ENCODE data around the gene CTSW.
A peak's percentile ranks its signal among the peaks of the same experiment; 100 is the strongest.

The CTSW gene

DNA sequence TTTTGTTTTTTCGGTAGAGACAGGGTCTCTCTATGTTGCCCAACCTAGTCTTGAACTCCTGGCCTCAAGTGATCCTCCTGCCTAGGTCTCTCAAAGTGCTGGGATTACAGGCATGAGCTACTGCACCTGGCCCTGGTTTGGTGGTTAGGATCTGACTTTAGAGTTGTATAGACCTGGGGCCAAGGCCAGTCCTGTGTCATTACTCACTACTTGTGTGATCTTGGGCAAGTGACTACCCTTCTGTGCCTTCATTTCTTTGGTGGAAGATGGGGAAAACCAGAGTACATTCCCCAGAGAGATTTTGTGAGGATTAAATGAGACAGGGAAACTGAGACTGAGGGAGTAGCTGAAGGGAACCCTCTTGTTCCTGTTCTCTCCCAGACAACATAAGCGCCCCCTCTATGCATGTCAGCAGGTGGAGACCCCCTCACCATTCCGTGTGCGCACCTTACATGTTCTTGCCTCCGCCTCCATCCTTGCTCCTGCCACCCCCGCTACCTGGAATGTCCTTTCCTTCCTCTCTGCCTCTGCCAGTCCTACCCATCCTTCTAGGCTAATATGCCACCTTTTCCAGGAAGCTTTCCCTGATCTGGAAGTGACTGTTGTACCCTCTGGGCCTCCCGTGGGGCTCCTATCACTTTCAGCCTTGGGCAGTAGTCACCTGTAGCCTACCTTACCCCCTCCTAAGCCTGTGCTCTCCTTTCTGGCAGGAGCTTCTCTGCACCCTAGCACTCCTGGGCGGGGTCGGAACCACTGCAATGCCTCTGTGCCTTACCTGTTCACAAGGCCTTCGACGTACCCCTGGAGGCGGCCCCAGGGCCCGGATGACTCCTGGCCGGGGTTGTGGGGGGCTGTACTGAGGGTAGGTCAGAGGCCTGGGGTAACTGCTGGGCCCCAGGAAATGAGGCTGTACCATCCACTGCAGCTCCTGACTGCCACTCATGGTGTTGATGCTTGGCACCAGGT lies 16.7 kb downstream of the CTSW start:
- no peak overlapping the region for H3K4me3 ChIP-seq (ENCODE audit: low read depth, low read length)
- TF ChIP-seq, protein P1, sequence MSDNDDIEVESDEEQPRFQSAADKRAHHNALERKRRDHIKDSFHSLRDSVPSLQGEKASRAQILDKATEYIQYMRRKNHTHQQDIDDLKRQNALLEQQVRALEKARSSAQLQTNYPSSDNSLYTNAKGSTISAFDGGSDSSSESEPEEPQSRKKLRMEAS (IDR thresholded peaks at IDR 0.05; ENCODE audit: low read depth, low read length), result no peak
- TF ChIP-seq, protein P2, sequence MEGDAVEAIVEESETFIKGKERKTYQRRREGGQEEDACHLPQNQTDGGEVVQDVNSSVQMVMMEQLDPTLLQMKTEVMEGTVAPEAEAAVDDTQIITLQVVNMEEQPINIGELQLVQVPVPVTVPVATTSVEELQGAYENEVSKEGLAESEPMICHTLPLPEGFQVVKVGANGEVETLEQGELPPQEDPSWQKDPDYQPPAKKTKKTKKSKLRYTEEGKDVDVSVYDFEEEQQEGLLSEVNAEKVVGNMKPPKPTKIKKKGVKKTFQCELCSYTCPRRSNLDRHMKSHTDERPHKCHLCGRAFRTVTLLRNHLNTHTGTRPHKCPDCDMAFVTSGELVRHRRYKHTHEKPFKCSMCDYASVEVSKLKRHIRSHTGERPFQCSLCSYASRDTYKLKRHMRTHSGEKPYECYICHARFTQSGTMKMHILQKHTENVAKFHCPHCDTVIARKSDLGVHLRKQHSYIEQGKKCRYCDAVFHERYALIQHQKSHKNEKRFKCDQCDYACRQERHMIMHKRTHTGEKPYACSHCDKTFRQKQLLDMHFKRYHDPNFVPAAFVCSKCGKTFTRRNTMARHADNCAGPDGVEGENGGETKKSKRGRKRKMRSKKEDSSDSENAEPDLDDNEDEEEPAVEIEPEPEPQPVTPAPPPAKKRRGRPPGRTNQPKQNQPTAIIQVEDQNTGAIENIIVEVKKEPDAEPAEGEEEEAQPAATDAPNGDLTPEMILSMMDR (IDR thresholded peaks at IDR 0.05; ENCODE audit: low read depth, low read length), result no peak
- TF ChIP-seq POLR2A (IDR thresholded peaks at IDR 0.05; ENCODE audit: extremely low read depth, insufficient read length), result no peak
- no peak for TF ChIP-seq MYC (IDR thresholded peaks at IDR 0.05; ENCODE audit: low read depth, low read length)
- no peak for DNase-seq (ENCODE audit: low read depth)

DNA sequence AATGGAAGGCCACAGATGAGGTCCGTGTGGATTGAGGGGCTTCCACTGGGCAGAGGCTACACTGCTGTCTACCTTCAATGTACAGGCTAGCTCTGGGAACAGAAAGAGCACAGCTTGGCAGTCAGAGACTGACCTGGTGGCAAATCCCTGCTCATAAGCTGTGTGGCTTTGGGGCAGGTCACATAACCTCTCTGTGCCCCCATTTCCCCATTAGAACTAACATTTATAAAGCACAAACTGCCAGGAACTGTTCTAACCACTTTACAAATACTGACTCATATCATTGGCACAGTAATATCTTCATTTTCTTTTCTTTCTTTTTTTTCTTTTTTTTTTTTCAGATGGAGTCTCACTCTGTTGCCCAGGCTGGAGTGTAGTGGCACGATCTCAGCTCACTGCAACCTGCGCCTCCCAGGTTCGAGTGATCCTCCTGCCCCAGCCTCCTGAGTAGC lies 17.4 kb downstream of the CTSW start:
- DNase-seq (ENCODE audit: low read depth), result no peak
- H3K4me3 ChIP-seq (ENCODE audit: low read depth, low read length), result no peak overlapping the region
- no peak for TF ChIP-seq MYC (IDR thresholded peaks at IDR 0.05; ENCODE audit: low read depth, low read length)
- TF ChIP-seq, protein P1 (IDR thresholded peaks at IDR 0.05; ENCODE audit: low read depth, low read length), result no peak
- TF ChIP-seq POLR2A (IDR thresholded peaks at IDR 0.05; ENCODE audit: extremely low read depth, insufficient read length), result no peak
- TF ChIP-seq, protein P2 (IDR thresholded peaks at IDR 0.05; ENCODE audit: low read depth, low read length), result no peak

DNA sequence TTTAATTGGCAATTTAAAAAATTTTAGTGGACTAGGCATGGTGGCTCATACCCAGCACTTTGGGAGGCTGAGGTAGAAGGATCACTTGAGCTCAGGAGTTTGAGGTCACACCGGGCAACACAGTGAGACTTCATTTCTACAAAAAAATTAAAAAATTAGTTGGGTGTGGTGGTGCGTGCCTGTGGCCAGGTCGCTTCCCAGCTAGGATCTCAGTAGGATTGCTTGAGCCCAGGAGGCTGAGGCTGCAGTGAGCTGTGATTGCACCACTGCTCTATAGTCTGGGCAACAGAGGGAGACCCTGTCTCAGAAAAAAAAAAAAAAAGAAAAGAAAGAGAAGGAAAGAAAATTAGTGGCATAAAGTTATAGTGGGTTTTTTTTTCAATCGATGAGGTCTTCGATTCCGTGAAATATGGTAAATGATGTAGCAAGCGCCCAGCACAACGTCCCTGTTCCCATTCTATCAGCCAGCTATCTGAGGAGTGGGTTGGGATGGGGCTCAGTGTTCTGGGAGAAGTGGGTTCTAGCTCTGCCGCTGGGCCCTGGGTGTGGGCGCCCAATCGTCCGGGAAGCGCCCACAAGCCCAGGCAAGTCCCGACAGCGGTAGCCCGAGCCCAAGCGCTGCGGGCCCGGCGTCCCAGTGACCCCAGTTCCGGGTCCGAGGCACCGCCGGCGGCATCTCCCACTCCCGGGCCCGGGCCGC lies 19.2 kb downstream of the CTSW start:
- no peak for DNase-seq (ENCODE audit: low read depth)

DNA sequence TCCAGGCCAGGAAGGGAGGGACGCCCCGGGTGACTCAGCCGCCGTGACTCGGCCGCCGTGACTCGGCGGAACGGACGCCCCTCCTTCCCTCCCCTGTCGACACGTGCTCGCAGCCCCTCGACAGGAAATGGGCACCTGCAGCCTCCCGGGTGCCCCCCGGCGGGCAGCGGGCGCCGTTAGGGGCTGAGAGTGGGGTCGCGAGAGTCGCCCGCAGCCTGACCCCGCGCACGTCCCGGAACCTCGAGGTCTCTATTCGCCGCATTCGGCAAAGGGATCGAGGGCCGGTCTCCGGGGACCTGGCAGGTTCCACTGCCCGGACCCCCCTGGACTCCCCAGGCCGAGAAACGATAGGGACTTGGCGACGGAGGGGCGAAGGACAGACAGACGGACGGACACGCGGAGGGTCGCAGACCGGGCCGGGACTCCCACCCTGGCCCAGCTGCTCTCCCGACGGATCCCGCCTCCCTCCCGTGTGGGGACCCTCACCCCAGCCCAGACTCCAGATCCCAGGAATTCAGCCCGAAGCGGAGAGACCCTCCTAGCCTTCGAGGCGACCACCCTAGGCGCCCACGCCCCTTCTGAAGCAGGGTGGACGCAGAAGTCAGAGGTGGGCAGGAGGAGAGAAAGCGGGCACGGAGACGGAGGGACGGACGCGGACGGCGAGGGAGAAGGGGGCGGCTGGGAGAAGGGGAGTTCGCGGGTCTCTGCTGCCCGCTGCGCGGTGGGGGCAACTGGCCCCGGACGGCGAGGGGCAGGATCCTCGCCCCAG lies 19.9 kb downstream of the CTSW start:
- DNase-seq (ENCODE audit: low read depth), result peak; percentile 91
- H3K4me3 ChIP-seq (ENCODE audit: low read depth, low read length), result peak overlapping the region; percentile 90
- TF ChIP-seq, protein P2 (IDR thresholded peaks at IDR 0.05; ENCODE audit: low read depth, low read length), result no peak
- TF ChIP-seq POLR2A (IDR thresholded peaks at IDR 0.05; ENCODE audit: extremely low read depth, insufficient read length) (peak; percentile 37), MYC (IDR thresholded peaks at IDR 0.05; ENCODE audit: low read depth, low read length) (peak; percentile 98)
- TF ChIP-seq, protein P1 (IDR thresholded peaks at IDR 0.05; ENCODE audit: low read depth, low read length), result peak; percentile 98

More for the DNA sequence above, 19.2 kb downstream of the CTSW start:
- peak overlapping the region; percentile 90 for H3K4me3 ChIP-seq (ENCODE audit: low read depth, low read length)
- TF ChIP-seq, protein P2 (IDR thresholded peaks at IDR 0.05; ENCODE audit: low read depth, low read length), result no peak
- TF ChIP-seq, protein P1 (IDR thresholded peaks at IDR 0.05; ENCODE audit: low read depth, low read length), result no peak
- TF ChIP-seq MYC (IDR thresholded peaks at IDR 0.05; ENCODE audit: low read depth, low read length) (no peak), POLR2A (IDR thresholded peaks at IDR 0.05; ENCODE audit: extremely low read depth, insufficient read length) (no peak)
